HCT116 (cell line): ENCODE measurements around the gene AHI1. TPM values are rescaled to one million over a fixed set of nuclear protein-coding genes. Genes with fewer than 3 reads are reported as not detected.
"Not testable (repeated sequence)": the region's sequence is repeated elsewhere in the genome, so short reads cannot be mapped to it uniquely, and the experiment has no call there.

Source experiments
- ATAC-seq: fragments of 200-7000 bp; cut with Tn5 transposase; 2 replicates; pipeline ENCODE4 v1.9.1; 2020; ENCODE audit warnings: mild to moderate bottlenecking, moderate library complexity
- BruUV-seq: library from RNA; stranded (reverse); fragments of 400-500 nt; replicated peaks from 2 replicates; lab custom pipeline; 2021; lab: Mats Ljungman, UMichigan
- CTCF ChIA-PET: fragments of 300-600 bp; sonication (Branson Sonifier 250); formaldehyde crosslinking; loops from one replicate; lab custom pipeline; 2021; ENCODE audit warnings: antibody characterized with exemption; lab: Charles Lee
- POLR2A ChIA-PET: fragments of 300-600, 350-600 bp; sonication (Branson Sonifier 250); formaldehyde crosslinking; loops from one replicate; lab custom pipeline; 2021; ENCODE audit warnings: antibody characterized with exemption; lab: Charles Lee
- RAD21 ChIA-PET, 2 experiments: fragments of 300-600 bp; sonication (Branson Sonifier 250); formaldehyde crosslinking; loops; one replicate each; lab custom pipeline; 2023; ENCODE audit warnings: low total read pairs in 2 of 2; ENCODE audit not compliant: uncharacterized antibody in 2 of 2, unreplicated experiment in 2 of 2, low non-redundant PET in 1 of 2; lab: Charles Lee
- DNase-seq: peaks from one replicate; pipeline ENCODE4 v3.0.0-alpha.2; 2010; ENCODE audit warnings: low read depth, low spot score
- H2AFZ ChIP-seq: fragments of 200-600 bp; shearing (Covaris generic), sonication (generic); 2 replicates; pipeline ENCODE4 v1.6.1; 2017; ENCODE audit warnings: low read depth, mixed run types, mixed read lengths, antibody characterized with exemption, low read length; ENCODE audit not compliant: poor library complexity, severe bottlenecking
- H3K27ac ChIP-seq: 2 replicates; pipeline ENCODE4 v1.5.1; 2012; ENCODE audit warnings: low read depth, low read length
- H3K27me3 ChIP-seq: fragments of 200-600 bp; sonication (generic); 2 replicates; pipeline ENCODE4 v1.6.1; 2016; ENCODE audit warnings: mixed run types, low read length, mixed read lengths; ENCODE audit not compliant: insufficient read depth
- H3K36me3 ChIP-seq, 2 experiments: fragments of 200-500 bp in 1 of 2; fragments of 200-600 bp in 1 of 2; sonication (Bioruptor generic) in 1 of 2; sonication (generic) in 1 of 2; 2 replicates each; pipeline versions ENCODE4 v1.5.1 to v1.6.1; 2014 to 2016; ENCODE audit warnings: low read length in 2 of 2, inconsistent platforms in 1 of 2, mixed read lengths in 1 of 2, mixed run types in 1 of 2; ENCODE audit not compliant: insufficient read depth in 2 of 2, control insufficient read depth in 1 of 2
- H3K4me1 ChIP-seq, 2 experiments: fragments of 200-600 bp in 1 of 2; sonication (generic) in 1 of 2; 2 replicates each; pipeline versions ENCODE4 v1.5.1 to v1.6.1; 2012 to 2017; ENCODE audit warnings: low read length in 2 of 2, inconsistent platforms in 1 of 2, mild to moderate bottlenecking in 1 of 2, mixed read lengths in 1 of 2, mixed run types in 1 of 2, moderate library complexity in 1 of 2; ENCODE audit not compliant: insufficient read depth in 2 of 2, control insufficient read depth in 1 of 2
- H3K4me2 ChIP-seq: fragments of 200-600 bp; sonication (generic); 2 replicates; pipeline ENCODE4 v1.6.1; 2017; ENCODE audit warnings: mixed run types, low read length, mixed read lengths
- H3K4me3 ChIP-seq, 2 experiments: fragments of 200-600 bp in 1 of 2; sonication (generic) in 1 of 2; replicated peaks in 1 of 2; 2 replicates each; pipeline ENCODE4 v1.5.1; 2011 to 2016; ENCODE audit warnings: low read length in 2 of 2, control low read depth in 1 of 2, low read depth in 1 of 2, mild to moderate bottlenecking in 1 of 2, mixed read lengths in 1 of 2, mixed run types in 1 of 2
- H3K79me2 ChIP-seq: fragments of 200-600 bp; sonication (generic); 2 replicates; pipeline ENCODE4 v1.6.1; 2017; ENCODE audit warnings: mild to moderate bottlenecking, mixed run types, low read length, moderate library complexity, mixed read lengths; ENCODE audit not compliant: insufficient read depth
- H3K9ac ChIP-seq: fragments of 200-600 bp; sonication (generic); 2 replicates; pipeline ENCODE4 v1.6.1; 2016; ENCODE audit warnings: low read length, mixed read lengths
- H3K9me2 ChIP-seq: fragments of 200-600 bp; sonication (generic), shearing (Covaris generic); 2 replicates; pipeline ENCODE4 v1.6.1; 2017; ENCODE audit warnings: mixed run types, mild to moderate bottlenecking, moderate library complexity; ENCODE audit not compliant: insufficient read depth
- H3K9me3 ChIP-seq, 2 experiments: fragments of 200-500 bp in 1 of 2; fragments of 200-600 bp in 1 of 2; sonication (Bioruptor generic) in 1 of 2; sonication (generic) in 1 of 2; 2 replicates each; pipeline ENCODE4 v1.6.1; 2014 to 2017; ENCODE audit warnings: low read length in 2 of 2, mixed read lengths in 2 of 2, inconsistent platforms in 1 of 2, low read depth in 1 of 2, mild to moderate bottlenecking in 1 of 2, mixed run types in 1 of 2, moderate library complexity in 1 of 2; ENCODE audit not compliant: control insufficient read depth in 1 of 2, insufficient read depth in 1 of 2
- H4K20me1 ChIP-seq: fragments of 200-600 bp; sonication (generic), shearing (Covaris generic); 2 replicates; pipeline ENCODE4 v1.6.1; 2017; ENCODE audit warnings: mixed run types, mild to moderate bottlenecking, moderate library complexity; ENCODE audit not compliant: insufficient read depth
- CBX3 ChIP-seq: IDR thresholded peaks from 2 replicates; pipeline ENCODE4 v1.6.1; 2012; ENCODE audit warnings: low read depth
- EGR1 ChIP-seq: IDR thresholded peaks from 2 replicates; pipeline ENCODE4 v1.6.1; 2012; ENCODE audit warnings: low read depth
- EZH2 ChIP-seq: fragments of 200-600 bp; sonication (generic); IDR thresholded peaks from 2 replicates; pipeline ENCODE4 v1.6.1; 2017; ENCODE audit warnings: antibody characterized with exemption, mixed run types
- EZH2phosphoT487 ChIP-seq: fragments of 200-600 bp; IDR thresholded peaks from 2 replicates; pipeline ENCODE4 v1.6.1; 2018; ENCODE audit warnings: antibody characterized with exemption, borderline replicate concordance
- FOSL1 ChIP-seq: IDR thresholded peaks from 2 replicates; pipeline ENCODE4 v1.6.1; 2012; ENCODE audit warnings: low read depth
- POLR2A ChIP-seq: IDR thresholded peaks from 2 replicates; pipeline ENCODE4 v1.7.0; 2011; ENCODE audit warnings: borderline replicate concordance; ENCODE audit not compliant: insufficient read depth, insufficient read length; ENCODE audit errors: extremely low read depth
- POLR2AphosphoS5 ChIP-seq: IDR thresholded peaks from 2 replicates; pipeline ENCODE4 v1.6.1; 2011; ENCODE audit warnings: mild to moderate bottlenecking, low read depth, low read length, moderate library complexity
- SP1 ChIP-seq: IDR thresholded peaks from 2 replicates; pipeline ENCODE4 v1.6.1; 2012; ENCODE audit warnings: low read depth
- SRF ChIP-seq: IDR thresholded peaks from 2 replicates; pipeline ENCODE4 v1.6.1; 2012; ENCODE audit warnings: low read depth
- TCF7L2 ChIP-seq: IDR thresholded peaks from 2 replicates; pipeline ENCODE4 v1.7.0; 2011; ENCODE audit warnings: borderline replicate concordance, inconsistent platforms; ENCODE audit not compliant: insufficient read depth, insufficient read length; ENCODE audit errors: extremely low read depth
- YY1 ChIP-seq: IDR thresholded peaks from 2 replicates; pipeline ENCODE4 v1.6.1; 2011; ENCODE audit warnings: low read length, low read depth, moderate library complexity, mild to moderate bottlenecking; ENCODE audit not compliant: insufficient replicate concordance; ENCODE audit errors: extremely low read depth
- ZFX ChIP-seq: fragments of 450-650 bp; IDR thresholded peaks from 2 replicates; pipeline ENCODE4 v1.6.1; 2017
- ZNF274 ChIP-seq: fragments of 200-500 bp; sonication (Bioruptor generic); IDR thresholded peaks from 2 replicates; pipeline ENCODE4 v1.6.1; 2014; ENCODE audit warnings: mild to moderate bottlenecking, low read depth, low read length, inconsistent platforms
- intact Hi-C: fragments of 100-400 bp; cut with micrococcal nuclease; formaldehyde crosslinking; loops from 2 replicates; pipeline ENCODE4 v1.10.0; 2022
- total RNA-seq: library from RNA; stranded (reverse); gene quantifications from one replicate; pipeline ENCODE4 v1.2.1, GENCODE V29; 2021; ENCODE audit not compliant: unreplicated experiment
- TF ChIP-seq, protein P1 (sequence below): IDR thresholded peaks from 2 replicates; pipeline ENCODE4 v1.6.1; 2012; ENCODE audit warnings: low read depth
- TF ChIP-seq, protein P2 (sequence below): IDR thresholded peaks from 2 replicates; pipeline ENCODE4 v1.6.1; 2012

Gene AHI1
- total RNA-seq, 1 experiment from 2014 or later: 29.6 TPM

DNA sequence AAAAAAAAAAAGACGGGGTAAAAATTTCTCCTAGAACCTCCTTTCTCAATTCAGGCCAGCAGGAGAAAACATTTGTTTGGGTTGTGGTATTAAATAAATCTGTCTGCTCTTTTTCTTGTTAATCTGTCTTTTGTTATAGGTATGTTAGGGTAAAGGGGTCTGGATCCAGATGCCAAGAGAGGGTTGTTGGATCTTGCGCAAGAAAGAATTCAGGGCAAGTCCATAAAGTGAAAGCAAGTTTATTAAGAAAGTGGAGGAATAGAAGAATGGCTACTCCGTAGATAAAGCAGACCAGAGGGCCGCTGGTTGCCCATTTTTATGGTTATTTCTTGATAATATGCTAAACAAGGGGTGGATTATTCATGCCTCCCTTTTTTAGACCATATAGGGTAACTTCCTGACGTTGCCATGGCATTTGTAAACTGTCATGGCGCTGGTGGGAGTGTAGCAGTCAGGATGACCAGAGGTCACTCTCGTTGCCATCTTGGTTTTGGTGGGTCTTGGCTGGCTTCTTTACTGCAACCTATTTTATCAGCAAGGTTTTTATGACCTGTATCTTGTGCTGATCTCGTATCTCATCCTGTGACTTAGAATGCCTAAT is 251.0 kb downstream of the AHI1 start:
- CTCF ChIA-PET, DNase-seq: not testable (repeated sequence)

DNA sequence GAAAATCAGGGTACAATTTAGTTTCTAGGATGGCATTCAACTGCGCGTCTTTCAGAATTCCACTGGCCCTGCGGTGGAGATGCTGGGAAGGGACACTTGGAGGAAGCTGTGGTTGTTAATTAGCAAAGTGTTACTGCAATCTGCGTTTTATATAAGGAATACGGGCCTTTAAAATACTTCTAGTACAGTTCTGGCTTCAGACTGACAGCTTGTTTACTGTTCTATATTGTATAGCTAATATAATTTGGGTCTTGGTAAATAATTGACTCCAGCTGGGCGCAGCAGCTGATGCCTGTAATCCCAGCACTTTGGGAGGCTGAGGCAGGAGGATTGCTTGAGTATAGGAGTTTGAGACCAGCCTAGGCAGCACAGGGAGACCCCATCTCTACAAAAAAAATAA is 252.7 kb downstream of the AHI1 start:
- Histone ChIP-seq H3K27ac (no peak overlapping the region), H3K9me2 (0 out of 2 replicates have a peak, but pooled peaks cover under 1% of the 10 kb centered on the region), H3K36me3 (no peaks in the 10 kb centered on the region), H4K20me1 (no peaks in the 10 kb centered on the region), H3K9me3 (no peaks in the 10 kb centered on the region), H3K4me2 (no peak overlapping the region), H2AFZ (no peak overlapping the region), H3K9ac (no peak overlapping the region), H3K27me3 (no peaks in the 10 kb centered on the region), H3K79me2 (no peaks in the 10 kb centered on the region), H3K4me1 (no peaks in the 10 kb centered on the region), H3K4me3 (no peak overlapping the region)
- CTCF ChIA-PET: no interaction called here
- DNase-seq: no peak
- POLR2A ChIA-PET: no interaction called here
- RAD21 ChIA-PET: no interaction called here
- intact Hi-C loops: no loop called here
- TF ChIP-seq, protein P1, sequence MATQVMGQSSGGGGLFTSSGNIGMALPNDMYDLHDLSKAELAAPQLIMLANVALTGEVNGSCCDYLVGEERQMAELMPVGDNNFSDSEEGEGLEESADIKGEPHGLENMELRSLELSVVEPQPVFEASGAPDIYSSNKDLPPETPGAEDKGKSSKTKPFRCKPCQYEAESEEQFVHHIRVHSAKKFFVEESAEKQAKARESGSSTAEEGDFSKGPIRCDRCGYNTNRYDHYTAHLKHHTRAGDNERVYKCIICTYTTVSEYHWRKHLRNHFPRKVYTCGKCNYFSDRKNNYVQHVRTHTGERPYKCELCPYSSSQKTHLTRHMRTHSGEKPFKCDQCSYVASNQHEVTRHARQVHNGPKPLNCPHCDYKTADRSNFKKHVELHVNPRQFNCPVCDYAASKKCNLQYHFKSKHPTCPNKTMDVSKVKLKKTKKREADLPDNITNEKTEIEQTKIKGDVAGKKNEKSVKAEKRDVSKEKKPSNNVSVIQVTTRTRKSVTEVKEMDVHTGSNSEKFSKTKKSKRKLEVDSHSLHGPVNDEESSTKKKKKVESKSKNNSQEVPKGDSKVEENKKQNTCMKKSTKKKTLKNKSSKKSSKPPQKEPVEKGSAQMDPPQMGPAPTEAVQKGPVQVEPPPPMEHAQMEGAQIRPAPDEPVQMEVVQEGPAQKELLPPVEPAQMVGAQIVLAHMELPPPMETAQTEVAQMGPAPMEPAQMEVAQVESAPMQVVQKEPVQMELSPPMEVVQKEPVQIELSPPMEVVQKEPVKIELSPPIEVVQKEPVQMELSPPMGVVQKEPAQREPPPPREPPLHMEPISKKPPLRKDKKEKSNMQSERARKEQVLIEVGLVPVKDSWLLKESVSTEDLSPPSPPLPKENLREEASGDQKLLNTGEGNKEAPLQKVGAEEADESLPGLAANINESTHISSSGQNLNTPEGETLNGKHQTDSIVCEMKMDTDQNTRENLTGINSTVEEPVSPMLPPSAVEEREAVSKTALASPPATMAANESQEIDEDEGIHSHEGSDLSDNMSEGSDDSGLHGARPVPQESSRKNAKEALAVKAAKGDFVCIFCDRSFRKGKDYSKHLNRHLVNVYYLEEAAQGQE: no peak
- TF ChIP-seq TCF7L2: no peak
- no peak for TF ChIP-seq POLR2A
- TF ChIP-seq SRF: no peak
- TF ChIP-seq EGR1: no peak
- TF ChIP-seq CBX3: no peak
- no peak for TF ChIP-seq ZNF274
- no peak for TF ChIP-seq ZFX
- TF ChIP-seq FOSL1: no peak
- TF ChIP-seq YY1: no peak
- TF ChIP-seq, protein P2, sequence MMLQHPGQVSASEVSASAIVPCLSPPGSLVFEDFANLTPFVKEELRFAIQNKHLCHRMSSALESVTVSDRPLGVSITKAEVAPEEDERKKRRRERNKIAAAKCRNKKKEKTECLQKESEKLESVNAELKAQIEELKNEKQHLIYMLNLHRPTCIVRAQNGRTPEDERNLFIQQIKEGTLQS: no peak
- no peak for TF ChIP-seq EZH2phosphoT487
- no peak for TF ChIP-seq EZH2
- TF ChIP-seq SP1: no peak
- no peak for TF ChIP-seq POLR2AphosphoS5
- ATAC-seq: no peak
- no TSS peak for BruUV-seq

More for the DNA sequence above, 251.0 kb downstream of the AHI1 start:
- H3K36me3 ChIP-seq, H4K20me1 ChIP-seq, H3K27ac ChIP-seq, H3K27me3 ChIP-seq, RAD21 ChIA-PET, BruUV-seq, POLR2A ChIA-PET, intact Hi-C loops, ATAC-seq, H3K4me3 ChIP-seq, H3K9me2 ChIP-seq, H3K9ac ChIP-seq, H2AFZ ChIP-seq, H3K4me2 ChIP-seq, H3K4me1 ChIP-seq, H3K9me3 ChIP-seq, H3K79me2 ChIP-seq: not testable (repeated sequence)
